Measurements from ENCODE around the gene CCDC63. TPM values are rescaled to one million over a fixed set of nuclear protein-coding genes. Genes with fewer than 3 reads are reported as not detected.
"Not testable (repeated sequence)": the region's sequence is repeated elsewhere in the genome, so short reads cannot be mapped to it uniquely, and the experiment has no call there.

The CCDC63 gene
- total RNA-seq, 1 experiment from 2014 or later, result 0.98 TPM

DNA sequence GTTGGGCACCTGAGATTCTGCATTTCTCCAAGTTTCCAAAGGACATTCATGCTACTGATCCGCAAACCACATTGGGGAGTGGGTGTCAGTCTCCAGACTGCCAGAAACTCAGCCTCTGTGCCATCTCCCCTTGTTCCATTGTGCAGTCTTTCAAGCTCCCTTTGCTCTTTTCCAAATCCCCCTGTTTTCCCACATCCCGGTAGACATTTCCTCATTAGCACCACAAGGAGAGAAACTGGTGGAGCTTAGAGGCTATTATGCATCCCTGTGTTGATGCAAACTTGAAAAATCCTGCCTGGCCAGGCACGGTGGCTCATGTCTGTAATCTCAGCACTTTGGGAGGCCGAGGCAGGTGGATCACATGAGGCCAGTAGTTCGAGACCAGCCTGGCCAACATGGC is 10.7 kb downstream of the CCDC63 start:
- no peaks in the 10 kb centered on the region for H3K36me3 Mint-ChIP-seq
- no peak for DNase-seq (ENCODE audit: low spot score)
- peak; percentile 10 for ATAC-seq
- ChIA-PET POLR2A (no interaction called here), CTCF (interaction anchor here (0.7 to 1.3 kb wide), 3 partner anchors 30 to 336 kb away, joined by 3 to 4 read pairs (median 4); no protein-coding TSS in a partner anchor)
- peak overlapping the region; percentile 80 for H3K27ac Mint-ChIP-seq
- no peaks in the 10 kb centered on the region; the same call in 1 of the 2 replicates for H3K27me3 Mint-ChIP-seq (ENCODE audit: low read depth)
- no peaks in the 10 kb centered on the region for H3K9me3 Mint-ChIP-seq
- H3K4me3 Mint-ChIP-seq, result no peak overlapping the region
- H3K4me1 Mint-ChIP-seq, result peaks cover 45% of the 10 kb centered on the region
- peak; percentile 44; the same call in 1 of the 2 replicates for TF ChIP-seq ZNF121 (CRISPR knock-in tag; IDR thresholded peaks at IDR 0.05)
- TF ChIP-seq SOX15 (CRISPR knock-in tag; IDR thresholded peaks at IDR 0.05), result no peak

DNA sequence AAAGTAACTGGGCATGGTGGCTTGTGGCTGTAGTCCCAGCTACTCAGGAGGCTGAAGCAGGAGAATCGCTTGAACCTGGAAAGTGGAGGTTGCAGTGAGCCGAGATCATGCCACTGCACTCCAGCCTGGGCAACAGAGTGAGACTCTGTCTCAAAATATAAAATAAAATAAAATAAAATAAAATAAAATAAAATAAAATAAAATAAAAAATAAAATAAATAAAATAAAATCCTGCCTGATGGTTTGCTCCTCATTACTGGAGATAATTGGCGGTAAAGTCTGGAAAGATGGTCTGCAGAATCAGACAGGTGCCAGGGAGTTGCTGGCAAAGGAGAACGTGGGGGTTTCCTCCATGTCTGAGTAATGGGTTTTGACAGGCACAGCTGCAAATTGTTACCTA is 11.2 kb downstream of the CCDC63 start:
- CTCF ChIA-PET, result interaction anchor here (0.7 to 1.3 kb wide), 3 partner anchors 30 to 336 kb away, joined by 3 to 4 read pairs (median 4); no protein-coding TSS in a partner anchor
- H3K27me3 Mint-ChIP-seq (ENCODE audit: low read depth); ATAC-seq; POLR2A ChIA-PET; H3K27ac Mint-ChIP-seq; H3K36me3 Mint-ChIP-seq; H3K9me3 Mint-ChIP-seq; H3K4me3 Mint-ChIP-seq; DNase-seq (ENCODE audit: low spot score): not testable (repeated sequence)
- H3K4me1 Mint-ChIP-seq, result peaks cover 45% of the 10 kb centered on the region
- TF ChIP-seq HMGA2 (CRISPR knock-in tag; IDR thresholded peaks at IDR 0.05), result peak; percentile 98

DNA sequence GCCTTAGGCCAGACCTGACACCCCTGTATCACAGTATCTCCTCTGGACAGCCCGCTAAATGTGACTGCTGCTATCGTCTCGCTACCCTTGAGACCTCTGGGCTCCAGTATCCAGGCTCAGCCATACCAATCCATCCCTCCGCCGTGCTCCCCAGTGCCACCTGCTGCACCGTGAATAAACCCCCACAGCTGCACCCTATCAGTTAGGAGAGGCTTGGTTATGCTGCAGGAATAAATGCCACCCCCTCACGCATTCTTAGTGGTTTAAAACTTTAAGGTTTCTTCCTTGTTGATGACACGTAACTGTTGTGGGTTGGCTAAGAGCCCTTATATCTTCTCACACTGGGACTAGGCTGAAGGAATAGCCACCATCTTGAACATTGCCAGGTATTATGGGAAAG is 12.1 kb downstream of the CCDC63 start:
- CTCF ChIA-PET, result interaction anchor here (1.0 kb wide), 1 partner anchor 12 kb away, joined by 4 read pairs; the partner anchor contains the start of gene CCDC63
- H3K9me3 Mint-ChIP-seq, result no peaks in the 10 kb centered on the region
- DNase-seq (ENCODE audit: low spot score) (peak; percentile 21), ATAC-seq (peak; percentile 14; the same call in 1 of the 2 replicates)
- H3K4me3 Mint-ChIP-seq, result no peak overlapping the region
- POLR2A ChIA-PET, result no interaction called here
- no peak overlapping the region for H3K27ac Mint-ChIP-seq
- H3K36me3 Mint-ChIP-seq, result no peaks in the 10 kb centered on the region
- H3K27me3 Mint-ChIP-seq (ENCODE audit: low read depth), result no peaks in the 10 kb centered on the region; the same call in 1 of the 2 replicates
- peaks cover 40% of the 10 kb centered on the region for H3K4me1 Mint-ChIP-seq
- TF ChIP-seq, protein P1, sequence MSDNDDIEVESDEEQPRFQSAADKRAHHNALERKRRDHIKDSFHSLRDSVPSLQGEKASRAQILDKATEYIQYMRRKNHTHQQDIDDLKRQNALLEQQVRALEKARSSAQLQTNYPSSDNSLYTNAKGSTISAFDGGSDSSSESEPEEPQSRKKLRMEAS (CRISPR knock-in tag; IDR thresholded peaks at IDR 0.05), result no peak
- TF ChIP-seq, protein P2, sequence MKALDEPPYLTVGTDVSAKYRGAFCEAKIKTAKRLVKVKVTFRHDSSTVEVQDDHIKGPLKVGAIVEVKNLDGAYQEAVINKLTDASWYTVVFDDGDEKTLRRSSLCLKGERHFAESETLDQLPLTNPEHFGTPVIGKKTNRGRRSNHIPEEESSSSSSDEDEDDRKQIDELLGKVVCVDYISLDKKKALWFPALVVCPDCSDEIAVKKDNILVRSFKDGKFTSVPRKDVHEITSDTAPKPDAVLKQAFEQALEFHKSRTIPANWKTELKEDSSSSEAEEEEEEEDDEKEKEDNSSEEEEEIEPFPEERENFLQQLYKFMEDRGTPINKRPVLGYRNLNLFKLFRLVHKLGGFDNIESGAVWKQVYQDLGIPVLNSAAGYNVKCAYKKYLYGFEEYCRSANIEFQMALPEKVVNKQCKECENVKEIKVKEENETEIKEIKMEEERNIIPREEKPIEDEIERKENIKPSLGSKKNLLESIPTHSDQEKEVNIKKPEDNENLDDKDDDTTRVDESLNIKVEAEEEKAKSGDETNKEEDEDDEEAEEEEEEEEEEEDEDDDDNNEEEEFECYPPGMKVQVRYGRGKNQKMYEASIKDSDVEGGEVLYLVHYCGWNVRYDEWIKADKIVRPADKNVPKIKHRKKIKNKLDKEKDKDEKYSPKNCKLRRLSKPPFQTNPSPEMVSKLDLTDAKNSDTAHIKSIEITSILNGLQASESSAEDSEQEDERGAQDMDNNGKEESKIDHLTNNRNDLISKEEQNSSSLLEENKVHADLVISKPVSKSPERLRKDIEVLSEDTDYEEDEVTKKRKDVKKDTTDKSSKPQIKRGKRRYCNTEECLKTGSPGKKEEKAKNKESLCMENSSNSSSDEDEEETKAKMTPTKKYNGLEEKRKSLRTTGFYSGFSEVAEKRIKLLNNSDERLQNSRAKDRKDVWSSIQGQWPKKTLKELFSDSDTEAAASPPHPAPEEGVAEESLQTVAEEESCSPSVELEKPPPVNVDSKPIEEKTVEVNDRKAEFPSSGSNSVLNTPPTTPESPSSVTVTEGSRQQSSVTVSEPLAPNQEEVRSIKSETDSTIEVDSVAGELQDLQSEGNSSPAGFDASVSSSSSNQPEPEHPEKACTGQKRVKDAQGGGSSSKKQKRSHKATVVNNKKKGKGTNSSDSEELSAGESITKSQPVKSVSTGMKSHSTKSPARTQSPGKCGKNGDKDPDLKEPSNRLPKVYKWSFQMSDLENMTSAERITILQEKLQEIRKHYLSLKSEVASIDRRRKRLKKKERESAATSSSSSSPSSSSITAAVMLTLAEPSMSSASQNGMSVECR (CRISPR knock-in tag; IDR thresholded peaks at IDR 0.05; ENCODE audit: borderline replicate concordance), result no peak
- TF ChIP-seq, protein P3, sequence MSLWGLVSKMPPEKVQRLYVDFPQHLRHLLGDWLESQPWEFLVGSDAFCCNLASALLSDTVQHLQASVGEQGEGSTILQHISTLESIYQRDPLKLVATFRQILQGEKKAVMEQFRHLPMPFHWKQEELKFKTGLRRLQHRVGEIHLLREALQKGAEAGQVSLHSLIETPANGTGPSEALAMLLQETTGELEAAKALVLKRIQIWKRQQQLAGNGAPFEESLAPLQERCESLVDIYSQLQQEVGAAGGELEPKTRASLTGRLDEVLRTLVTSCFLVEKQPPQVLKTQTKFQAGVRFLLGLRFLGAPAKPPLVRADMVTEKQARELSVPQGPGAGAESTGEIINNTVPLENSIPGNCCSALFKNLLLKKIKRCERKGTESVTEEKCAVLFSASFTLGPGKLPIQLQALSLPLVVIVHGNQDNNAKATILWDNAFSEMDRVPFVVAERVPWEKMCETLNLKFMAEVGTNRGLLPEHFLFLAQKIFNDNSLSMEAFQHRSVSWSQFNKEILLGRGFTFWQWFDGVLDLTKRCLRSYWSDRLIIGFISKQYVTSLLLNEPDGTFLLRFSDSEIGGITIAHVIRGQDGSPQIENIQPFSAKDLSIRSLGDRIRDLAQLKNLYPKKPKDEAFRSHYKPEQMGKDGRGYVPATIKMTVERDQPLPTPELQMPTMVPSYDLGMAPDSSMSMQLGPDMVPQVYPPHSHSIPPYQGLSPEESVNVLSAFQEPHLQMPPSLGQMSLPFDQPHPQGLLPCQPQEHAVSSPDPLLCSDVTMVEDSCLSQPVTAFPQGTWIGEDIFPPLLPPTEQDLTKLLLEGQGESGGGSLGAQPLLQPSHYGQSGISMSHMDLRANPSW (CRISPR knock-in tag; conservative IDR thresholded peaks at IDR 0.05; ENCODE audit: low read depth), result no peak
- TF ChIP-seq CBFB (CRISPR knock-in tag; IDR thresholded peaks at IDR 0.05; ENCODE audit: low read depth) (no peak), ZNF423 (CRISPR knock-in tag; IDR thresholded peaks at IDR 0.05) (no peak), ESRRA (CRISPR knock-in tag; IDR thresholded peaks at IDR 0.05; ENCODE audit: borderline replicate concordance) (no peak), ZNF416 (CRISPR knock-in tag; IDR thresholded peaks at IDR 0.05) (no peak), PRRX2 (CRISPR knock-in tag; IDR thresholded peaks at IDR 0.05) (no peak), MYBL2 (CRISPR knock-in tag; IDR thresholded peaks at IDR 0.05) (no peak), KAT7 (CRISPR knock-in tag; IDR thresholded peaks at IDR 0.05; ENCODE audit: borderline replicate concordance) (no peak)
- TF ChIP-seq, protein P4, sequence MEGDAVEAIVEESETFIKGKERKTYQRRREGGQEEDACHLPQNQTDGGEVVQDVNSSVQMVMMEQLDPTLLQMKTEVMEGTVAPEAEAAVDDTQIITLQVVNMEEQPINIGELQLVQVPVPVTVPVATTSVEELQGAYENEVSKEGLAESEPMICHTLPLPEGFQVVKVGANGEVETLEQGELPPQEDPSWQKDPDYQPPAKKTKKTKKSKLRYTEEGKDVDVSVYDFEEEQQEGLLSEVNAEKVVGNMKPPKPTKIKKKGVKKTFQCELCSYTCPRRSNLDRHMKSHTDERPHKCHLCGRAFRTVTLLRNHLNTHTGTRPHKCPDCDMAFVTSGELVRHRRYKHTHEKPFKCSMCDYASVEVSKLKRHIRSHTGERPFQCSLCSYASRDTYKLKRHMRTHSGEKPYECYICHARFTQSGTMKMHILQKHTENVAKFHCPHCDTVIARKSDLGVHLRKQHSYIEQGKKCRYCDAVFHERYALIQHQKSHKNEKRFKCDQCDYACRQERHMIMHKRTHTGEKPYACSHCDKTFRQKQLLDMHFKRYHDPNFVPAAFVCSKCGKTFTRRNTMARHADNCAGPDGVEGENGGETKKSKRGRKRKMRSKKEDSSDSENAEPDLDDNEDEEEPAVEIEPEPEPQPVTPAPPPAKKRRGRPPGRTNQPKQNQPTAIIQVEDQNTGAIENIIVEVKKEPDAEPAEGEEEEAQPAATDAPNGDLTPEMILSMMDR (IDR thresholded peaks at IDR 0.05), result no peak
- TF ChIP-seq, protein P5, sequence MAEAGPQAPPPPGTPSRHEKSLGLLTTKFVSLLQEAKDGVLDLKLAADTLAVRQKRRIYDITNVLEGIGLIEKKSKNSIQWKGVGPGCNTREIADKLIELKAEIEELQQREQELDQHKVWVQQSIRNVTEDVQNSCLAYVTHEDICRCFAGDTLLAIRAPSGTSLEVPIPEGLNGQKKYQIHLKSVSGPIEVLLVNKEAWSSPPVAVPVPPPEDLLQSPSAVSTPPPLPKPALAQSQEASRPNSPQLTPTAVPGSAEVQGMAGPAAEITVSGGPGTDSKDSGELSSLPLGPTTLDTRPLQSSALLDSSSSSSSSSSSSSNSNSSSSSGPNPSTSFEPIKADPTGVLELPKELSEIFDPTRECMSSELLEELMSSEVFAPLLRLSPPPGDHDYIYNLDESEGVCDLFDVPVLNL (CRISPR knock-in tag; IDR thresholded peaks at IDR 0.05; ENCODE audit: borderline replicate concordance, low read depth), result no peak
- TF ChIP-seq, protein P6, sequence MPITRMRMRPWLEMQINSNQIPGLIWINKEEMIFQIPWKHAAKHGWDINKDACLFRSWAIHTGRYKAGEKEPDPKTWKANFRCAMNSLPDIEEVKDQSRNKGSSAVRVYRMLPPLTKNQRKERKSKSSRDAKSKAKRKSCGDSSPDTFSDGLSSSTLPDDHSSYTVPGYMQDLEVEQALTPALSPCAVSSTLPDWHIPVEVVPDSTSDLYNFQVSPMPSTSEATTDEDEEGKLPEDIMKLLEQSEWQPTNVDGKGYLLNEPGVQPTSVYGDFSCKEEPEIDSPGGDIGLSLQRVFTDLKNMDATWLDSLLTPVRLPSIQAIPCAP (CRISPR knock-in tag; IDR thresholded peaks at IDR 0.05), result no peak
- TF ChIP-seq, protein P7, sequence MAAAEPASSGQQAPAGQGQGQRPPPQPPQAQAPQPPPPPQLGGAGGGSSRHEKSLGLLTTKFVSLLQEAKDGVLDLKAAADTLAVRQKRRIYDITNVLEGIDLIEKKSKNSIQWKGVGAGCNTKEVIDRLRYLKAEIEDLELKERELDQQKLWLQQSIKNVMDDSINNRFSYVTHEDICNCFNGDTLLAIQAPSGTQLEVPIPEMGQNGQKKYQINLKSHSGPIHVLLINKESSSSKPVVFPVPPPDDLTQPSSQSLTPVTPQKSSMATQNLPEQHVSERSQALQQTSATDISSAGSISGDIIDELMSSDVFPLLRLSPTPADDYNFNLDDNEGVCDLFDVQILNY (CRISPR knock-in tag; IDR thresholded peaks at IDR 0.05), result no peak
- TF ChIP-seq, protein P8, sequence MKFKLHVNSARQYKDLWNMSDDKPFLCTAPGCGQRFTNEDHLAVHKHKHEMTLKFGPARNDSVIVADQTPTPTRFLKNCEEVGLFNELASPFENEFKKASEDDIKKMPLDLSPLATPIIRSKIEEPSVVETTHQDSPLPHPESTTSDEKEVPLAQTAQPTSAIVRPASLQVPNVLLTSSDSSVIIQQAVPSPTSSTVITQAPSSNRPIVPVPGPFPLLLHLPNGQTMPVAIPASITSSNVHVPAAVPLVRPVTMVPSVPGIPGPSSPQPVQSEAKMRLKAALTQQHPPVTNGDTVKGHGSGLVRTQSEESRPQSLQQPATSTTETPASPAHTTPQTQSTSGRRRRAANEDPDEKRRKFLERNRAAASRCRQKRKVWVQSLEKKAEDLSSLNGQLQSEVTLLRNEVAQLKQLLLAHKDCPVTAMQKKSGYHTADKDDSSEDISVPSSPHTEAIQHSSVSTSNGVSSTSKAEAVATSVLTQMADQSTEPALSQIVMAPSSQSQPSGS (CRISPR knock-in tag; IDR thresholded peaks at IDR 0.05; ENCODE audit: borderline replicate concordance, low read depth), result no peak
